Superior temporal gyrus (tissue), 1 donor: ENCODE results near the gene ZCCHC4.
A peak's percentile ranks its signal among the peaks of the same experiment; 100 is the strongest.

Source experiments
- DNase-seq: peaks from one replicate; pipeline ENCODE4 v3.0.0-alpha.2; 2016; ENCODE audit errors: extremely low spot score

ZCCHC4 gene

DNA sequence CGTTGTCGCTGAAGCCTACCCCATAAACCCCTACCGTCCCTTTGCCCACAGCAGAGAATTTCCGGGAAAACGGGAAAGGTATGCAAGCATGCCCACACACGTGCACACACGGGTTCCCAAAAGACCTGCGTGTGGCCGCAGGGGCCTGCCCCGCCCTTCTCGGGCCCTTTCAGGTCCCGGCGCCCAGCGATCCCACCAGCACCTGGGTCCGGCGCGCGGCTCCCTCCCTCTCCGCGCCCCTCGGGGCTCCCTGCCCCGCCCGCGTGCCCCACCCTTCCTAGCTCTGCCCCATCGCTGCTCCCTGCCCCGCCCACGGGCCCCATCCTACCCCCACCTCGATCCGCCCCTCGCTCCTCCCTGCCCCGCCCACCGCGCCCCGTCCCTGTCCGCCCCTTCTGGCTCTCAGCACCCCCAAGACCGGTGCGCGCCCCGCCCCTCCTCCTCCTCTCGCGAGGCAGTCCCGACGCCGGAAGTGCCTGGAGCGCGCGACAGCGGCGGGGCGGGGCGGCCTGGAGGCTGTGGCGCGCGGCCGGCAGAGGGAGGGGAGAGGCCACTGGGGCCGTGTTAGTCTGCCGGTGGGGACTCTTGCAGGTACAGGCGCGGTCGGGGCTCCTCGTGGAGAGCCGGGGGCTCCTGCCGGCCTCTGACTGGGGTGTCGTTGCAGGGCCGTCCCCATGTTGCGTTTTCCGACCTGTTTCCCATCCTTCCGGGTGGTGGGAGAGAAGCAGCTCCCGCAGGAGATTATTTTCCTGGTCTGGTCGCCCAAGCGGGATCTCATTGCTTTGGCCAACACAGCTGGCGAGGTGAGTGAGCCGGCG is 64.4 kb downstream of the ZCCHC4 start, which contains the start of gene ANAPC4:
Gene ANAPC4, plus strand, starts transcription at position 510 of the 818 bp plus-strand sequence. Its CDS starts 165 bp downstream, at position 675.
- peak; percentile 78 for DNase-seq

- DNase-seq = no peak
Observed at GRCh38 chr4:25377572-25378436, 65.2 kb downstream of the ZCCHC4 start.

DNA sequence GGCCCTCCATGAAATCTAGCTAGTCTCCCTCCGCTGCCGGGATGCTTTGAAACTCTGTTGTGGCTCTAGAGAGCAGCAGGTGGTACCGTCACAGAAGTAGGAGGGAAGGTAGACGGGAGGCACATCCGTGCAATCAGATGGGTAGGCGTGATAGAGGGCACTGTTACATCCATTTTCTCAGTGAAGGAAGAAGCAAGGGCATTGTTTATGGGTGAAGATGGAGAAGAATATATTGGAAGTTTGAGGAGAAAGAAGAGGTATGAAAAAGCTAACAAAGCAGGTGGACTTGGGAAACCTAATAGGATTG is 65.8 kb downstream of the ZCCHC4 start:
- DNase-seq = no peak

DNA sequence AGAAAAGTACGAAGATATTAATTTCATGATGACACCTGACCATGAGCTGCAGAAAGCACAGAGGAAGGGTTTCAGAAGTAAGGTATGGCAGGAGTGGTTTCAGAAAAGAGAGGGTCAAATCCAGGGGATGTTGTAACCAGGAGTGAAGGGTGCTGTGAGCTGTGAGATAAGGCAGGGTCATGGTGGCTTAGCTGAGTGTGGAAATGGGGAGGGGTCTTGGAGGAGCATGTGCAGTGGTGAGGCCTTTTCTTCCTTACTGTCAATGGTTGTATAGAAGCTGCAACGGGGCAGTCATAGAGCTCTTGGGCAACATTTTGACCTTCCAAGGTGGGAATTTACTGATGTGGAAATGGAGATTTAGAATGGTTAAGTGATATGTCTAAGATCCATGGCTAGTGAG is 67.0 kb downstream of the ZCCHC4 start:
- DNase-seq = no peak

DNA sequence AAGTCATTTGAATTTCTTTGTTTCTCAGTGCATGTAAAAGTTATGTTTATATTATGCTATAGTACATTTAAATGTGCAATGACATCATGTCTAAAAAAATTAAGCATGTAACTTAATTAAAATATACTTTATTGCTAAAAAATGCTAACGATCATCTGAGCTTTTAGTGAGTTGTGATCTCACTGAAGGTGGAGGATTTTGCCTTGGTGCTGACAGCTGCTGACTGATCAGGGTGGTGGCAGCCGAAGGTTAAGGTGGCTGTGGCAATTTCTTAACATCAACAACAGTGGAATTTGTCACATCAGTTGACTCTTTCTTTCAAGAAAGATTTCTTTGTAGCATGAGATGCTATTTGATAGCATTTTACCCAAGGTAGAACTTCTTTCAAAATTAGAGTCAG is 71.1 kb downstream of the ZCCHC4 start:
- no peak for DNase-seq

DNA sequence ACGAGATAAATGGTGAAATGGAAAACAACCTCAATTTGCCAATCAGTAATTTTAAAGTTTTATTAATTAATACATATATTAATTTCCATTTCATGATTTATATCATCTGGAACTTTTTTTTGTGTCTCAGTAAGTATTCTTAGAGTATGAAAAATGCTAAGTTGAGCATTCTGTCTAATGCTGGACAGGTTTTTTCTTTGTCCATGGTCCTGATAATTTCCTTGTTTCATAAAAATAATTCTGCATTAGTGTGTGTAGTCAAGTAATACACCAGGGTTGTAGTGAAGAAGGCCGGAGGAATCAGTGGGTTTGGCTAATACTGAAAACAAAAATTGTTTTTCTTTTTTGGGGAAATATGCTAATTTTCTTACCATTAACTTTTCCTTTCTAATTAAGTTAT is 74.4 kb downstream of the ZCCHC4 start:
- DNase-seq = no peak

- DNase-seq = no peak
Observed at GRCh38 chr4:25397305-25397704, 84.7 kb downstream of the ZCCHC4 start.

DNA sequence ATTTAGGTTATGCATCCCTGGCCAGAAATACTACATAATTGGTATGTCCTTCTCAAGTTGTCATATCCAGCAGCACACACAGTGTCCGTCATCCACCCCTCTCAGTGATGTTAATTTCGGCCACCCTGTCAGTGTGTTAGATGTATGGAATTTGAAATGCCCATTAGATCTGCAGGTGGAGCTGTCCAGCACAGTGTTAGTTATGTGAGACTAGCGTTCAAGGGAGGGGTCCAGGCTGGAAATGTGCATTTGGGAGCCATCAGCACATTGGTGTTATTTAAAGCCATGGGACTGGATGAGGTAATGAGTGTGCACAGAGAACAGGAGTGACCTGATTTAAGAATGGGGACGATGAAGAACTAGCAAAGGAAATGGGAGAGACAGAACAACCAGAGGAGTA is 86.9 kb downstream of the ZCCHC4 start:
- no peak for DNase-seq

GRCh38 chr4:25401066-25401465 is 88.5 kb downstream of the ZCCHC4 start:
- DNase-seq = no peak

- DNase-seq = no peak
Observed at GRCh38 chr4:25402521-25402920, 89.9 kb downstream of the ZCCHC4 start.

GRCh38 chr4:25403699-25404098 is 91.1 kb downstream of the ZCCHC4 start:
- no peak for DNase-seq

GRCh38 chr4:25405453-25405852 is 92.9 kb downstream of the ZCCHC4 start:
- no peak for DNase-seq

GRCh38 chr4:25406081-25406692 is 93.6 kb downstream of the ZCCHC4 start:
- no peak for DNase-seq

GRCh38 chr4:25410820-25411529 is 98.4 kb downstream of the ZCCHC4 start:
- DNase-seq = no peak

- DNase-seq = no peak
Observed at GRCh38 chr4:25413261-25413660, 100.7 kb downstream of the ZCCHC4 start.

DNA sequence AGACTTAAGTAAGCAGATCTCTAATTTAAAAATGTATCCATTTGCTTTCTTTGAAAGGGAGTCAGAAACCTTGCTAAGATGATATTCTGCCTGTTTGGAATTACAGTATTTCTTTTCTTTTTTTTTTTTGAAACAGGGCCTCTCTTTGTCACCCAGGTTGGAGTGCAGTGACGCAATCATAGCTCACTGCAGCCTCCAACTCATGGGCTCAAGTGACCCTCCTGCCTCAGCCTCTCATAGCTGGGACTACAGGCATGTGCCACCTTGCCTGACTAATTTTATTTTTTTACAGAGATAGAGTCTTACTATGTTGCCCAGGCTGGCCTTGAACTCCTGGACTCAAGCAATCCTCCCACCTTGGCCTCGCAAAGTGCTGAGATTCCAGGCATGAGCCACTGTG is 104.4 kb downstream of the ZCCHC4 start:
- DNase-seq = no peak
